GM12892 (cell line): Measurements from ENCODE around the gene EXOC4.

ENCODE experiments used
- POLR2A ChIP-seq: IDR thresholded peaks from 2 replicates; pipeline ENCODE4 v1.6.1; 2011; ENCODE audit warnings: low read depth, low read length, control low read depth
- POLR2AphosphoS5 ChIP-seq: IDR thresholded peaks from 2 replicates; pipeline ENCODE4 v1.6.1; 2011; ENCODE audit warnings: low read depth, low read length, control low read depth
- TAF1 ChIP-seq: IDR thresholded peaks from 2 replicates; pipeline ENCODE4 v1.6.1; 2011; ENCODE audit warnings: low read depth, mild to moderate bottlenecking, control low read depth, low read length, borderline replicate concordance

- TF ChIP-seq POLR2A (no peak), POLR2AphosphoS5 (no peak), TAF1 (no peak)
Observed at GRCh38 chr7:133699386-133699785, 446.5 kb downstream of the EXOC4 start.
